ENCODE measurements around the gene YIPF5.

- TF ChIP-seq L3MBTL2 (conservative IDR thresholded peaks at IDR 0.05) = no peak
- no peak for TF ChIP-seq SP1 (IDR thresholded peaks at IDR 0.05)
- no peak for TF ChIP-seq NFRKB (IDR thresholded peaks at IDR 0.05)
- TF ChIP-seq FOXM1 (IDR thresholded peaks at IDR 0.05; ENCODE audit: borderline replicate concordance) = no peak
Measured at GRCh38 chr5:144191998-144192397, 21.5 kb upstream of the YIPF5 start.
